K562 (cell line): ENCODE data around the gene PRAMEF1. TPM values are rescaled to one million over a fixed set of nuclear protein-coding genes. Genes with fewer than 3 reads are reported as not detected.

Experiments used
- CREBBP ChIP-seq: IDR thresholded peaks from one replicate; pipeline ENCODE4 v1.6.1; 2012; ENCODE audit warnings: low read depth, mild to moderate bottlenecking, control low read depth, inconsistent platforms, low read length
- DPF2 ChIP-seq: fragments of 450-650 bp; IDR thresholded peaks from 2 replicates; pipeline ENCODE4 v1.6.1; 2016
- ESRRA ChIP-seq: fragments of 450-650 bp; IDR thresholded peaks from 2 replicates; pipeline ENCODE4 v1.6.1; 2014; ENCODE audit warnings: low read depth, mild to moderate bottlenecking, moderate library complexity, borderline replicate concordance
- FOSL1 ChIP-seq: fragments of 200-800 bp; sonication (Bioruptor generic); conservative IDR thresholded peaks from 2 replicates; pipeline ENCODE4 v1.6.1; 2016; ENCODE audit warnings: missing genetic modification characterization, missing compliant biosample characterization
- HDGF ChIP-seq: fragments of 450-650 bp; IDR thresholded peaks from 2 replicates; pipeline ENCODE4 v1.6.1; 2016
- HNRNPLL ChIP-seq: fragments of 200-400 bp; formaldehyde crosslinking; IDR thresholded peaks from 2 replicates; pipeline ENCODE4 v1.6.1; 2017; ENCODE audit warnings: low read length, low read depth, mild to moderate bottlenecking; ENCODE audit not compliant: poor library complexity, severe bottlenecking
- L3MBTL2 ChIP-seq: fragments of 450-650 bp; IDR thresholded peaks from 2 replicates; pipeline ENCODE4 v1.6.1; 2016; ENCODE audit warnings: mild to moderate bottlenecking, moderate library complexity
- MAZ ChIP-seq, 2 experiments: fragments of 450-650 bp in 1 of 2; sonication (generic) in 1 of 2; formaldehyde crosslinking; IDR thresholded peaks in 1 of 2; conservative IDR thresholded peaks in 1 of 2; 2 replicates each; pipeline versions ENCODE4 v1.4.0 to v1.5.0; 2020; ENCODE audit warnings: mild to moderate bottlenecking in 1 of 2, missing genetic modification reagents in 1 of 2
- MECOM ChIP-seq: fragments of 250-450 bp; sonication (Bioruptor Pico); IDR thresholded peaks from 2 replicates; pipeline ENCODE4 v1.8.0; 2022; ENCODE audit warnings: inconsistent platforms
- MYC ChIP-seq, 2 experiments: fragments of 250-450 bp in 1 of 2; sonication (Bioruptor Pico) in 1 of 2; IDR thresholded peaks; 2 replicates each; pipeline versions ENCODE4 v1.5.1 to v1.6.1; 2012 to 2021; ENCODE audit warnings: low read depth in 2 of 2, borderline replicate concordance in 1 of 2, improper control_type of control experiment in 1 of 2, low read length in 1 of 2, mild to moderate bottlenecking in 1 of 2, moderate library complexity in 1 of 2
- NFE2L1 ChIP-seq: fragments of 450-650 bp; IDR thresholded peaks from 2 replicates; pipeline ENCODE4 v1.6.1; 2016; ENCODE audit warnings: missing genetic modification characterization, low read depth, mild to moderate bottlenecking, missing compliant biosample characterization, moderate library complexity, borderline replicate concordance
- NRF1 ChIP-seq, 2 experiments: fragments of 450-650 bp; IDR thresholded peaks in 1 of 2; conservative IDR thresholded peaks in 1 of 2; 2 replicates each; pipeline ENCODE4 v1.6.1; 2014; ENCODE audit warnings: mild to moderate bottlenecking in 2 of 2
- PKNOX1 ChIP-seq: fragments of 450-650 bp; IDR thresholded peaks from 2 replicates; pipeline ENCODE4 v1.6.1; 2016
- RBBP5 ChIP-seq: fragments of 200-600 bp; sonication (generic); IDR thresholded peaks from 2 replicates; pipeline ENCODE4 v1.6.1; 2012; ENCODE audit warnings: borderline replicate concordance, mild to moderate bottlenecking, low read length, control low read depth, inconsistent platforms; ENCODE audit not compliant: insufficient read depth, poor library complexity, severe bottlenecking
- SFPQ ChIP-seq: fragments of 200-400 bp; formaldehyde crosslinking; IDR thresholded peaks from 2 replicates; pipeline ENCODE4 v1.6.1; 2017; ENCODE audit warnings: mild to moderate bottlenecking, low read depth, low read length, moderate library complexity
- SIRT6 ChIP-seq: IDR thresholded peaks from one replicate; pipeline ENCODE4 v1.6.1; 2012; ENCODE audit warnings: low read depth, mild to moderate bottlenecking, control low read depth, inconsistent platforms, low read length, moderate library complexity
- SMARCA4 ChIP-seq: fragments of 450-650 bp; IDR thresholded peaks from 2 replicates; pipeline ENCODE4 v1.6.1; 2016
- SNIP1 ChIP-seq: fragments of 450-650 bp; IDR thresholded peaks from 2 replicates; pipeline ENCODE4 v1.7.1; 2017; ENCODE audit warnings: low read depth, mild to moderate bottlenecking
- THRAP3 ChIP-seq: fragments of 450-650 bp; IDR thresholded peaks from 2 replicates; pipeline ENCODE4 v1.6.1; 2016; ENCODE audit warnings: mild to moderate bottlenecking, inconsistent platforms, borderline replicate concordance
- ZFP36 ChIP-seq: fragments of 150-350 bp; IDR thresholded peaks from 2 replicates; pipeline ENCODE4 v1.6.1; 2018; ENCODE audit warnings: low read length, low read depth; ENCODE audit not compliant: partially characterized antibody
- ZNF174 ChIP-seq: fragments of 250-450 bp; sonication (Bioruptor Pico); IDR thresholded peaks from 2 replicates; pipeline ENCODE4 v1.4.0; 2020; ENCODE audit warnings: mild to moderate bottlenecking
- ZNF316 ChIP-seq: fragments of 450-650 bp; IDR thresholded peaks from 2 replicates; pipeline ENCODE4 v1.6.1; 2016
- ZNF766 ChIP-seq: fragments of 200-800 bp; sonication (Bioruptor generic); conservative IDR thresholded peaks from 2 replicates; pipeline ENCODE4 v1.6.1; 2016; ENCODE audit warnings: missing genetic modification characterization, missing compliant biosample characterization
- ZZZ3 ChIP-seq: fragments of 450-650 bp; IDR thresholded peaks from 2 replicates; pipeline ENCODE4 v1.6.1; 2016; ENCODE audit warnings: antibody characterized with exemption, mild to moderate bottlenecking, moderate library complexity
- polyA plus RNA-seq, 8 experiments: library from polyadenylated mRNA; depleted of rRNA in 4 of 8; stranded (reverse) in 5 of 8; unstranded in 3 of 8; fragments of >200 nt; fragmentation: Nextera tagmentation in 2 of 8; fragmentation: Illumina TruSeq in 1 of 8; extraction: Ambion mirVana in 2 of 8; extraction: Trizol in 1 of 8; gene quantifications; 2 replicates each; pipeline versions ENCODE4 v1.2.1 to v1.2.3, GENCODE V29; 2011 to 2014; ENCODE audit warnings: inconsistent platforms in 1 of 8, missing spikeins in 1 of 8
- total RNA-seq, 7 experiments: library from RNA; depleted of rRNA in 6 of 7; stranded (reverse); fragments of >200 nt in 6 of 7; fragmentation: Illumina TruSeq in 2 of 7; extraction: Trizol in 2 of 7; gene quantifications; 2 replicates each; pipeline versions ENCODE4 v1.2.1 to v1.2.3, GENCODE V29; 2011 to 2021; ENCODE audit warnings: low replicate concordance in 1 of 7

Gene PRAMEF1
- total and polyA plus RNA-seq, 9 of the 15 experiments (the other 6 are each of a cell fraction or from before 2014, with no cell fraction given): not detected

- TF ChIP-seq NFE2L1 (tag) (no peak), ZNF174 (CRISPR knock-in tag) (no peak), ESRRA (peak; percentile 18; the same call in 1 of the 2 replicates), FOSL1 (tag) (peak; percentile 91), THRAP3 (no peak), SNIP1 (no peak), CREBBP (no peak), ZNF316 (peak; percentile 95), HNRNPLL (no peak), PKNOX1 (0 out of 2 replicates have a peak, but pooled peaks have one; percentile 42), DPF2 (0 out of 2 replicates have a peak, but pooled peaks have one; percentile 32), L3MBTL2 (no peak), RBBP5 (peak; percentile 56), SMARCA4 (peak; percentile 62), MAZ (CRISPR knock-in tag; conservative IDR thresholded peaks at IDR 0.05 in 1 of 2, IDR thresholded peaks at IDR 0.05 in 1 of 2) (peak in 1 of 2 experiments; percentile 47; a peak in 1 of 4 replicates), SIRT6 (no peak), NRF1 (conservative IDR thresholded peaks at IDR 0.05 in 1 of 2, IDR thresholded peaks at IDR 0.05 in 1 of 2) (no peak), ZFP36 (no peak), ZZZ3 (no peak), MECOM (CRISPR knock-in tag) (no peak), SFPQ (no peak), HDGF (no peak), ZNF766 (peak; percentile 81), MYC (IDR thresholded peaks at IDR 0.05; ENCODE audit: low read depth, low read length) (no peak), MYC (CRISPR knock-in tag; IDR thresholded peaks at IDR 0.05; ENCODE audit: borderline replicate concordance, low read depth) (no peak)
Measured at GRCh38 chr1:12810691-12811408, 19.7 kb downstream of the PRAMEF1 start (continued).
